Measurements from ENCODE around the gene GNAI2.

GNAI2 gene

GRCh38 chr3:50300681-50301254 lies 64.8 kb downstream of the GNAI2 start:
- Histone ChIP-seq H3K27ac (peak overlapping the region in 20 of 21 experiments; percentile 68 to 95 (median 86)), H3K4me3 (no peak overlapping the region)

GRCh38 chr3:50302095-50303012 lies 66.3 kb downstream of the GNAI2 start:
- H3K4me3 ChIP-seq: no peak overlapping the region
- peak overlapping the region in 9 of 21 experiments; percentile 14 to 87 (median 75) for H3K27ac ChIP-seq

GRCh38 chr3:50303013-50303815 lies 67.2 kb downstream of the GNAI2 start, which contains the start of gene HYAL1:
TSS of gene HYAL1 (minus strand) at chr3:50303574. CDS start at chr3:50302956, 618 bp downstream.
- H3K4me3 ChIP-seq: no peak within 1 kb of the TSS

GRCh38 chr3:50304601-50305000 lies 68.6 kb downstream of the GNAI2 start:
- Histone ChIP-seq H3K27ac (no peak overlapping the region), H3K4me3 (no peak overlapping the region)

More at GRCh38 chr3:50303013-50303815, 67.2 kb downstream of the GNAI2 start, which contains the start of gene HYAL1:
- H3K27ac ChIP-seq: peak within 1 kb of the TSS in 11 of 21 experiments; percentile 14 to 87 (median 64)
